BJ (cell line): ENCODE data around the gene VSNL1. TPM values are rescaled to one million over a fixed set of nuclear protein-coding genes. Genes with fewer than 3 reads are reported as not detected.

Experiments
- CTCF ChIA-PET: fragments of 350-600 bp; formaldehyde crosslinking; extraction: SDS; loops from one replicate; lab custom pipeline; 2021; ENCODE audit warnings: antibody characterized with exemption, inconsistent platforms; lab: Yijun Ruan, JAX
- POLR2A ChIA-PET: fragments of 300-600 bp; sonication (Branson Sonifier 250); formaldehyde crosslinking; extraction: SDS; loops from one replicate; lab custom pipeline; 2021; ENCODE audit warnings: antibody characterized with exemption; lab: Charles Lee
- DNase-seq: peaks from one replicate; pipeline ENCODE4 v3.0.0-alpha.2; 2011; ENCODE audit warnings: low read depth
- H3K27me3 ChIP-seq: 2 replicates; pipeline ENCODE4 v1.6.0; 2011; ENCODE audit warnings: low read length; ENCODE audit not compliant: control insufficient read depth, insufficient read depth
- H3K36me3 ChIP-seq: 2 replicates; pipeline ENCODE4 v1.5.1; 2011; ENCODE audit warnings: low read length; ENCODE audit not compliant: control insufficient read depth, insufficient read depth
- H3K4me3 ChIP-seq: 2 replicates; pipeline ENCODE4 v1.5.1; 2011; ENCODE audit warnings: low read depth, mild to moderate bottlenecking, control low read depth, low read length
- polyA plus RNA-seq: library from polyadenylated mRNA; depleted of rRNA; stranded (reverse); fragments of >200 nt; gene quantifications from 2 replicates; pipeline ENCODE4 v1.2.3, GENCODE V29; 2011
- TF ChIP-seq, protein P1 (sequence below): IDR thresholded peaks from 2 replicates; pipeline ENCODE4 v1.5.1; 2011; ENCODE audit warnings: low read depth, mild to moderate bottlenecking, control low read depth, inconsistent platforms, low read length, moderate library complexity; ENCODE audit not compliant: insufficient read depth

VSNL1 gene
- polyA plus RNA-seq, 1 experiment, result not detected

DNA sequence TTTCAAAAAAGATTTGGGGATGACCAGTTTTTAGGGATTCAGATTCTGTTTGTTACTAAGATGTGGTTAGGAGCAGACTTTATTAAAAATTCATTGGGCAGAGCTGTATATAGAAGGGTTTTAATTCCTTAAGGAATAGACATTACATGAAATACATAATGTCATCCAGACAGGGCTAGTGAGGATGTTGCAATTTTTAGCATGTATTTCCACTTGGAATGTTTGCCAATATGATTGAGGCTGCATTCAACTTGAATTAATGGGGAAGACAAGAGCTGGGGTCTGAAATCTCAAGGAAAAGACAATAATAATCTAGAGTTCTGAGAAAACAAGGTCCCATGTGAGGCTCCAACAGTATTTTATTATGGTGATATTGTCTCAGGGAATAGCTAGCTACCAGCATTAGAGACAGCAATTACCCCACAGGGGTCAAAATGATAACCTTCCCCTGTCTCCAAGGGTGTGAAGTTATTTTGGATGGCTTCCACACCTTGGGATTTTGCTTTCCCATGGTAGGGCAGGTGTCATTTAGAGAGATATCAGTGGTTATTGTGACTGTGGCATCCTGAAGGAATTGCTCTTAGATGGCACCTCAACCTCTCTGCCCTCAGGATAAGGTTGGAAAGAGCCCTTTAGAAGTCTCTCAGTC lies 60.2 kb downstream of the VSNL1 start:
- Histone ChIP-seq H3K4me3 (no peak overlapping the region), H3K27me3 (no peaks in the 10 kb centered on the region), H3K36me3 (no peaks in the 10 kb centered on the region)
- no peak for DNase-seq
- ChIA-PET CTCF (no interaction called here), POLR2A (no interaction called here)
- TF ChIP-seq, protein P1, sequence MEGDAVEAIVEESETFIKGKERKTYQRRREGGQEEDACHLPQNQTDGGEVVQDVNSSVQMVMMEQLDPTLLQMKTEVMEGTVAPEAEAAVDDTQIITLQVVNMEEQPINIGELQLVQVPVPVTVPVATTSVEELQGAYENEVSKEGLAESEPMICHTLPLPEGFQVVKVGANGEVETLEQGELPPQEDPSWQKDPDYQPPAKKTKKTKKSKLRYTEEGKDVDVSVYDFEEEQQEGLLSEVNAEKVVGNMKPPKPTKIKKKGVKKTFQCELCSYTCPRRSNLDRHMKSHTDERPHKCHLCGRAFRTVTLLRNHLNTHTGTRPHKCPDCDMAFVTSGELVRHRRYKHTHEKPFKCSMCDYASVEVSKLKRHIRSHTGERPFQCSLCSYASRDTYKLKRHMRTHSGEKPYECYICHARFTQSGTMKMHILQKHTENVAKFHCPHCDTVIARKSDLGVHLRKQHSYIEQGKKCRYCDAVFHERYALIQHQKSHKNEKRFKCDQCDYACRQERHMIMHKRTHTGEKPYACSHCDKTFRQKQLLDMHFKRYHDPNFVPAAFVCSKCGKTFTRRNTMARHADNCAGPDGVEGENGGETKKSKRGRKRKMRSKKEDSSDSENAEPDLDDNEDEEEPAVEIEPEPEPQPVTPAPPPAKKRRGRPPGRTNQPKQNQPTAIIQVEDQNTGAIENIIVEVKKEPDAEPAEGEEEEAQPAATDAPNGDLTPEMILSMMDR, result no peak

DNA sequence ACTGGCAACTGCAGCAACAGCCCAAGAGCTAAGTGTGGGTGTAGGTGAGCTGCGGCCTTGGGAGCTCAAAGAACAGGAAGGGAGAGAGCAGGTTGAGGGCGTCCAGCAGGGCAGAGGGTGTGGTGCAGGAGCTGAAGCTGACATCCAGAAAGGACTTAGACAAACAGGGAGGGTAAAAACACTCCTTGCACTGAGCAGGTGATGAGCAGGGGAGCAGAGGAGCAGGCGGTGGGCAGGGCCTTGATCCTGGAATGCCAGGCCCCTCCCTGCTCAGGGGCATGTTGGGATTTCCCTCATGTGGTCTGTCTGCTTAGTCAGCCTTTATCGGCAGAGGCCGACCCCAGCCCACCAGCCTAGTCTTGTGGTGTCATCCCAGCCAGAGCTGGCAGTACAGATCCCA lies 63.6 kb downstream of the VSNL1 start:
- ChIA-PET POLR2A (no interaction called here), CTCF (interaction anchor here (0.5 kb wide), 1 partner anchor 318 kb away, joined by 4 read pairs; no protein-coding TSS in a partner anchor)
- no peaks in the 10 kb centered on the region for H3K27me3 ChIP-seq
- no peak for DNase-seq
- TF ChIP-seq, protein P1, result no peak
- H3K36me3 ChIP-seq, result no peaks in the 10 kb centered on the region
- no peak overlapping the region for H3K4me3 ChIP-seq

DNA sequence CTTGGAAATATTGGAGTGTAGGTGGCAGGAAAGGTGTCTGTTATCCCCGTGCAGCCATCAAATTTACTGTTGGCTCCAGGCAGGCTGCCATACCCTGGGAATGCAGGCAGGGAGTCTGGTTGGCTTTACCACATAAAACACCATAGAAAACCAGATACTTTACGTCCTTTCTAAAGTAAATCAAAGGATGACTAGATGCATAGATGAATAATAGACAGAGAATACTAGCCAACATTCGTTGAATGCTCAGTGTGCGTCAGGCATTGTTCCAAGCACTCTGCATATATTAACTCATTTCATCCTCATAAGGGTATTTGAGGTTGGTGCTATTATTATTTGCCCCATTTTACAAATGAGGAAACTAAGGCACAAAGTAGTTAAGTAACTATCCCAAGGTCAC lies 65.2 kb downstream of the VSNL1 start:
- Histone ChIP-seq H3K36me3 (no peaks in the 10 kb centered on the region), H3K4me3 (no peak overlapping the region), H3K27me3 (no peaks in the 10 kb centered on the region)
- CTCF ChIA-PET, result no interaction called here
- DNase-seq, result no peak
- TF ChIP-seq, protein P1, result no peak
- POLR2A ChIA-PET, result no interaction called here

DNA sequence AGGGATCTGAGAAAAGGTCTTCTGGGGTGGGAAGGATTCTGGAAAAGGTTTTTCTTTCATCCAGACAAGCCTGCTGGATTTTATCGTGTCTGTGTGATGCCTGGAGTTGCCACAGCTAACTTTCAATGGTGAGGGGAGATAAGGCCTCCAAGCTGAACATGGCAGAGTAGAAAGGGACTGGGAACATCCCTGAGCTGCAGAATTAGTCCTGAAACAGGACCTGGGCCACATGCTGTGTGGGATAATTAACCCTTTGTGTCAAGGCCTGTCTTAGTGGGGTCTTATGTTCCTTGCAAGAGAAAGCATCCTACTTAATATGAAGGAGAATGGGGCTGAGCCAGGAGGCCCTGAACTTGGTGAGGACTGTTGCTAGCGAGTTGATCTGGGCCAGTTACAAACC lies 66.4 kb downstream of the VSNL1 start:
- TF ChIP-seq, protein P1, result no peak
- no peaks in the 10 kb centered on the region for H3K27me3 ChIP-seq
- POLR2A ChIA-PET, result no interaction called here
- H3K36me3 ChIP-seq, result no peaks in the 10 kb centered on the region
- DNase-seq, result no peak
- H3K4me3 ChIP-seq, result no peak overlapping the region
- CTCF ChIA-PET, result interaction anchor here (1.1 kb wide), 1 partner anchor 9 kb away, joined by 5 read pairs; no protein-coding TSS in a partner anchor

DNA sequence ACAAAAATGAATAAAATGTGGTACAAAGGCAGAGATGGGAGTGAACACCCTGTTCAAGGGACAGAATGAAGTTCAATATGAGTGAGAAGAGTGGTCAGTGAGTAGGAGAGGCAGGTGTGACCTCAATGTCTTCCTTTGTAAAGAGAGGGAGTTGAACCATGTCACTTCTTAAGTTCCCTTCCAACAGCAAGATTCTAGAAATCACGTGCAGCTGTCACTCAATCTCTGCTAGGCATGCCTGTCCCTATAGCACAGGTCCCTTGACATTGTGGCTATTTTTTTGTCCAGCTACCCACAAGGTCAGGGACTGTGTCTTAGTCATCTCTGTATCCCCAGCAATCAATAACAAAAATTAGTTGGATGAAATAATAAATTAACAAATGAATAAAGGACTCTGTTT lies 66.9 kb downstream of the VSNL1 start:
- TF ChIP-seq, protein P1, result no peak
- H3K4me3 ChIP-seq, result no peak overlapping the region
- no peaks in the 10 kb centered on the region for H3K27me3 ChIP-seq
- DNase-seq, result no peak
- POLR2A ChIA-PET, result no interaction called here
- CTCF ChIA-PET, result interaction anchor here (1.1 kb wide), 1 partner anchor 9 kb away, joined by 5 read pairs; no protein-coding TSS in a partner anchor
- no peaks in the 10 kb centered on the region for H3K36me3 ChIP-seq
